Umbilical cord (tissue), 2 donors: ENCODE results near the gene THSD4. TPM values are rescaled to one million over a fixed set of nuclear protein-coding genes. Genes with fewer than 3 reads are reported as not detected.
"Not testable (repeated sequence)": the region's sequence is repeated elsewhere in the genome, so short reads cannot be mapped to it uniquely, and the experiment has no call there.

ENCODE experiments used
- DNase-seq: peaks from one replicate; pipeline ENCODE4 v3.0.0-alpha.2; 2015; ENCODE audit warnings: low spot score
- total RNA-seq: library from RNA; depleted of rRNA; stranded (reverse); fragments of >200 nt; gene quantifications from one replicate; pipeline ENCODE4 v1.2.3, GENCODE V29; 2014; ENCODE audit warnings: low replicate concordance; ENCODE audit not compliant: insufficient read depth

THSD4 gene
- total RNA-seq, 1 donor from 2014 or later, result 9.1 TPM

- DNase-seq, result no peak
Measured at GRCh38 chr15:71422530-71423259, 307.4 kb downstream of the THSD4 start.

- DNase-seq, result no peak
Measured at GRCh38 chr15:71424765-71425164, 309.5 kb downstream of the THSD4 start.

- DNase-seq, result no peak
Measured at GRCh38 chr15:71425388-71425787, 310.1 kb downstream of the THSD4 start.

- DNase-seq, result no peak
Measured at GRCh38 chr15:71426792-71427191, 311.5 kb downstream of the THSD4 start.

GRCh38 chr15:71430782-71431181, 315.5 kb downstream of the THSD4 start:
- no peak for DNase-seq

GRCh38 chr15:71431343-71432336, 316.4 kb downstream of the THSD4 start:
- DNase-seq, result peak; percentile 51

- no peak for DNase-seq
Measured at GRCh38 chr15:71433402-71433801, 318.1 kb downstream of the THSD4 start.

GRCh38 chr15:71434774-71435173, 319.5 kb downstream of the THSD4 start:
- DNase-seq, result no peak

- no peak for DNase-seq
Measured at GRCh38 chr15:71435552-71435951, 320.3 kb downstream of the THSD4 start.

- DNase-seq, result no peak
Measured at GRCh38 chr15:71436854-71437253, 321.6 kb downstream of the THSD4 start.

GRCh38 chr15:71437404-71437803, 322.1 kb downstream of the THSD4 start:
- DNase-seq, result no peak

- no peak for DNase-seq
Measured at GRCh38 chr15:71437919-71438318, 322.6 kb downstream of the THSD4 start.

- DNase-seq, result not testable (repeated sequence)
Measured at GRCh38 chr15:71439478-71439877, 324.2 kb downstream of the THSD4 start.

GRCh38 chr15:71440489-71441110, 325.3 kb downstream of the THSD4 start:
- DNase-seq, result peak; percentile 67

- peak; percentile 61 for DNase-seq
Measured at GRCh38 chr15:71443538-71443937, 328.3 kb downstream of the THSD4 start.

- no peak for DNase-seq
Measured at GRCh38 chr15:71444032-71444810, 328.9 kb downstream of the THSD4 start.

GRCh38 chr15:71444866-71445590, 329.8 kb downstream of the THSD4 start:
- no peak for DNase-seq

GRCh38 chr15:71447328-71448250, 332.3 kb downstream of the THSD4 start:
- peak; percentile 37 for DNase-seq

GRCh38 chr15:71448688-71449114, 333.4 kb downstream of the THSD4 start:
- DNase-seq, result peak; percentile 73
